HepG2 (cell line): ENCODE data around the gene NOTCH4. TPM values are rescaled to one million over a fixed set of nuclear protein-coding genes. Genes with fewer than 3 reads are reported as not detected.

Source experiments
- CBX5 ChIP-seq: sonication (generic); formaldehyde crosslinking; IDR thresholded peaks from 2 replicates; pipeline ENCODE4 v1.4.0; 2020; ENCODE audit warnings: missing genetic modification reagents, borderline replicate concordance
- CENPX ChIP-seq: sonication (generic); formaldehyde crosslinking; IDR thresholded peaks from 2 replicates; pipeline ENCODE4 v1.9.0; 2021; ENCODE audit warnings: mild to moderate bottlenecking, missing genetic modification reagents, moderate library complexity
- CHD4 ChIP-seq: fragments of 200-600 bp; sonication (generic); IDR thresholded peaks from 2 replicates; pipeline ENCODE4 v1.7.0; 2017; ENCODE audit warnings: mild to moderate bottlenecking, low read length, borderline replicate concordance
- CREM ChIP-seq, 2 experiments: sonication (generic) in 1 of 2; formaldehyde crosslinking in 1 of 2; IDR thresholded peaks; 2 replicates each; pipeline versions ENCODE4 v1.4.0 to v1.6.1; 2016 to 2020; ENCODE audit warnings: antibody characterized with exemption in 1 of 2, mild to moderate bottlenecking in 1 of 2, missing genetic modification reagents in 1 of 2
- ELF3 ChIP-seq: IDR thresholded peaks from 2 replicates; pipeline ENCODE4 v1.6.1; 2016; ENCODE audit warnings: missing genetic modification reagents, missing compliant biosample characterization
- GLMP ChIP-seq: sonication (generic); formaldehyde crosslinking; IDR thresholded peaks from 2 replicates; pipeline ENCODE4 v1.9.0; 2021; ENCODE audit warnings: missing genetic modification reagents, mild to moderate bottlenecking, borderline replicate concordance
- HNF4G ChIP-seq, 2 experiments: sonication (generic) in 1 of 2; formaldehyde crosslinking in 1 of 2; IDR thresholded peaks; 2 replicates each; pipeline versions ENCODE4 v1.4.0 to v1.6.1; 2011 to 2020; ENCODE audit warnings: borderline replicate concordance in 2 of 2, low read depth in 2 of 2, mild to moderate bottlenecking in 2 of 2, low read length in 1 of 2, missing genetic modification reagents in 1 of 2, moderate library complexity in 1 of 2
- ISL2 ChIP-seq: sonication (generic); formaldehyde crosslinking; IDR thresholded peaks from 2 replicates; pipeline ENCODE4 v1.5.0; 2020; ENCODE audit warnings: missing genetic modification reagents
- KLF13 ChIP-seq: sonication (generic); formaldehyde crosslinking; IDR thresholded peaks from 2 replicates; pipeline ENCODE4 v1.4.0; 2020; ENCODE audit warnings: mild to moderate bottlenecking, missing genetic modification reagents
- MNT ChIP-seq: fragments of 450-650 bp; IDR thresholded peaks from 2 replicates; pipeline ENCODE4 v1.6.1; 2016
- NFIB ChIP-seq: sonication (generic); formaldehyde crosslinking; IDR thresholded peaks from 2 replicates; pipeline ENCODE4 v1.9.0; 2021; ENCODE audit warnings: missing genetic modification reagents, mild to moderate bottlenecking, borderline replicate concordance
- RBM22 ChIP-seq: fragments of 200-400 bp; formaldehyde crosslinking; optimal IDR thresholded peaks from 2 replicates; pipeline ENCODE3; 2017; ENCODE audit warnings: mild to moderate bottlenecking, low read length, moderate library complexity
- REL ChIP-seq: sonication (generic); formaldehyde crosslinking; conservative IDR thresholded peaks from 2 replicates; pipeline ENCODE4 v1.8.0; 2022; ENCODE audit warnings: mild to moderate bottlenecking, missing genetic modification reagents, moderate library complexity
- SALL2 ChIP-seq: sonication (generic); formaldehyde crosslinking; IDR thresholded peaks from 2 replicates; pipeline ENCODE4 v1.8.1; 2023; ENCODE audit warnings: mild to moderate bottlenecking, missing genetic modification reagents, inconsistent platforms
- SATB2 ChIP-seq: sonication (generic); formaldehyde crosslinking; IDR thresholded peaks from 2 replicates; pipeline ENCODE4 v1.5.0; 2020; ENCODE audit warnings: missing genetic modification reagents
- SKI ChIP-seq: fragments of 450-650 bp; IDR thresholded peaks from one replicate; pipeline ENCODE4 v1.6.1; 2018; ENCODE audit warnings: mild to moderate bottlenecking; ENCODE audit not compliant: partially characterized antibody
- SRSF4 ChIP-seq: fragments of 200-400 bp; formaldehyde crosslinking; IDR thresholded peaks from one replicate; pipeline ENCODE4 v1.6.1; 2018; ENCODE audit warnings: mild to moderate bottlenecking, low read depth, low read length, moderate library complexity; ENCODE audit not compliant: poor library complexity, severe bottlenecking
- TAF1 ChIP-seq: sonication (generic); formaldehyde crosslinking; IDR thresholded peaks from 2 replicates; pipeline ENCODE4 v1.4.0; 2020; ENCODE audit warnings: missing genetic modification reagents
- ZBTB20 ChIP-seq: sonication (generic); formaldehyde crosslinking; IDR thresholded peaks from 2 replicates; pipeline ENCODE4 v1.8.1; 2023; ENCODE audit warnings: missing genetic modification reagents, low read depth, mild to moderate bottlenecking, borderline replicate concordance
- ZBTB46 ChIP-seq: sonication (generic); formaldehyde crosslinking; IDR thresholded peaks from 2 replicates; pipeline ENCODE4 v1.4.0; 2020; ENCODE audit warnings: mild to moderate bottlenecking, missing genetic modification reagents, borderline replicate concordance
- ZNF251 ChIP-seq: sonication (generic); formaldehyde crosslinking; IDR thresholded peaks from 2 replicates; pipeline ENCODE4 v1.9.0; 2021; ENCODE audit warnings: mild to moderate bottlenecking, missing genetic modification reagents
- ZNF460 ChIP-seq: sonication (generic); formaldehyde crosslinking; IDR thresholded peaks from 2 replicates; pipeline ENCODE4 v1.5.1; 2020; ENCODE audit warnings: missing genetic modification reagents, mild to moderate bottlenecking, borderline replicate concordance
- ZNF557 ChIP-seq: sonication (generic); formaldehyde crosslinking; IDR thresholded peaks from 2 replicates; pipeline ENCODE4 v1.4.0; 2020; ENCODE audit warnings: missing genetic modification reagents
- ZNF607 ChIP-seq: sonication (generic); formaldehyde crosslinking; IDR thresholded peaks from 2 replicates; pipeline ENCODE4 v1.5.1; 2020; ENCODE audit warnings: missing genetic modification reagents, mild to moderate bottlenecking, borderline replicate concordance
- ZNF720 ChIP-seq: sonication (generic); formaldehyde crosslinking; IDR thresholded peaks from 2 replicates; pipeline ENCODE4 v1.4.0; 2020; ENCODE audit warnings: missing genetic modification reagents
- polyA plus RNA-seq, 8 experiments: library from polyadenylated mRNA; depleted of rRNA in 3 of 8; stranded (reverse) in 7 of 8; unstranded in 1 of 8; fragments of >200 nt; fragmentation: Illumina TruSeq in 4 of 8; extraction: Trizol in 4 of 8; gene quantifications; 2 replicates each; pipeline versions ENCODE4 v1.2.1 to v1.2.3, GENCODE V29; 2011 to 2016; ENCODE audit warnings: low read depth in 4 of 8, missing spikeins in 1 of 8, mixed read lengths in 1 of 8; ENCODE audit not compliant: insufficient read depth in 1 of 8
- total RNA-seq, 5 experiments: library from RNA; depleted of rRNA; stranded (reverse); fragments of >200 nt; fragmentation: Illumina TruSeq; extraction: Trizol; gene quantifications; 2 replicates each; pipeline ENCODE4 v1.2.3, GENCODE V29; 2016; ENCODE audit warnings: low read depth in 1 of 5

Gene NOTCH4
- total and polyA plus RNA-seq, 2 of the 13 experiments (the other 11 are each of a cell fraction or from before 2014, with no cell fraction given), result 0.51 to 0.83 TPM

- TF ChIP-seq SRSF4, result no peak
- no peak for TF ChIP-seq CHD4
- TF ChIP-seq ELF3 (CRISPR knock-in tag), result peak; percentile 71; the same call in 1 of the 2 replicates
- TF ChIP-seq SALL2 (CRISPR knock-in tag), result peak; percentile 70; the same call in 1 of the 2 replicates
- peak; percentile 85; the same call in 1 of the 2 replicates for TF ChIP-seq ZNF607 (CRISPR knock-in tag)
- no peak for TF ChIP-seq GLMP (CRISPR knock-in tag)
- TF ChIP-seq ZNF460, result no peak; the same call in 1 of the 2 replicates
- TF ChIP-seq ISL2, result peak; percentile 84
- no peak for TF ChIP-seq CENPX (CRISPR knock-in tag)
- peak; percentile 42; the same call in 1 of the 2 replicates for TF ChIP-seq ZNF557 (CRISPR knock-in tag)
- no peak for TF ChIP-seq NFIB (CRISPR knock-in tag)
- peak; percentile 33 for TF ChIP-seq SKI
- TF ChIP-seq TAF1 (CRISPR knock-in tag), result peak; percentile 83
- peak; percentile 12; the same call in 1 of the 2 replicates for TF ChIP-seq CBX5 (CRISPR knock-in tag)
- peak; percentile 74; the same call in 1 of the 2 replicates for TF ChIP-seq ZNF720 (CRISPR knock-in tag)
- no peak for TF ChIP-seq SATB2 (CRISPR knock-in tag)
- TF ChIP-seq RBM22, result peak; percentile 84
- TF ChIP-seq ZBTB46, result peak; percentile 25; the same call in 1 of the 2 replicates
- peak; percentile 93 for TF ChIP-seq CREM (IDR thresholded peaks at IDR 0.05)
- TF ChIP-seq CREM (CRISPR knock-in tag; IDR thresholded peaks at IDR 0.05), result peak; percentile 71
- 0 out of 2 replicates have a peak, but pooled peaks have one; percentile 55 for TF ChIP-seq KLF13 (CRISPR knock-in tag)
- peak; percentile 79; the same call in 1 of the 2 replicates for TF ChIP-seq REL (CRISPR knock-in tag)
- TF ChIP-seq ZNF251, result 0 out of 2 replicates have a peak, but pooled peaks have one; percentile 57
- no peak for TF ChIP-seq HNF4G (IDR thresholded peaks at IDR 0.05; ENCODE audit: borderline replicate concordance, low read depth, low read length)
- no peak for TF ChIP-seq HNF4G (CRISPR knock-in tag; IDR thresholded peaks at IDR 0.05; ENCODE audit: borderline replicate concordance, low read depth)
- peak; percentile 91 for TF ChIP-seq ZBTB20 (CRISPR knock-in tag)
- no peak for TF ChIP-seq MNT
These were observed 27.8 kb downstream of the NOTCH4 start (continued) for GRCh38 chr6:32195902-32196681.
